ENCODE data around the gene ARMS2.

- TF ChIP-seq CTCF (conservative IDR thresholded peaks at IDR 0.05) (no peak), ZFX (IDR thresholded peaks at IDR 0.05) (no peak)
These were observed 8.3 kb downstream of the ARMS2 start for GRCh38 chr10:122462533-122463465.
